IPS-NIHi7 (cell line): ENCODE measurements around the gene DNER.

Experiments used
- DNase-seq: peaks from one replicate; pipeline ENCODE4 v3.0.0; 2012; ENCODE audit warnings: mixed read lengths; ENCODE audit errors: extremely low spot score

DNER gene

DNA sequence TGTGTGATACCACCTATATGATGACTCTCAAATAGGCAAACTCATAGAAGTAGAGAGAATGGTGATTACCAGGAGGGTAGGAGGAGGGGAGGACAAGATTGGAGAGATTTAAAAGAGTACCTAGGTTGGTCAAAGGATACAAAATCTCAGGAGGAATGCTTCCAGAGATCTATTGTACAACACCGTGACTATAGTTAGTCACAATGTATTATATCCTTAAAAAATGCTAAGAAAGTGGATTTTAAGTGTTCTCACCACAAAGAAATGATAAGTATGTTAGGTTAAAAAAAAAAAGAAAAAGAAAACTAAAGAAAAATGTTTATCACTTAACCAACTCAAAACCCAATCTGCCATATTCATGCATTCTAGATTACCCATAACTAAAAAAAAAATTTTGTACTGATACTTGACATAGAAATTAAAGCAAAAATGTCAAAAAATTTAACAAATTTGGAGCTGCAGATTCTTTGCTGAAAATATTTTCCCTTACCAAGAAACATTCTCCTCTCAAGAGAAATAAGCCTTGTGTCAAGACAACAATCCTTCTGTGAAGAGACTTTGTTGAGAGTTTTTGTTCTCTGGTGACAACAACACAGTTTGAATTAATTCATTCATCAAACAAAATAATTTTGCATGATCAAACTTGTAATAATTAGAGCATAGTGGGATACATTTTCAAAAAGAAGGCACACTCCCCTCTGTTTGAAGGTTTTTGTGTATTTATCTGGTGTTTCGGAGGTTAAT lies 213.1 kb downstream of the DNER start:
- DNase-seq, result no peak

DNA sequence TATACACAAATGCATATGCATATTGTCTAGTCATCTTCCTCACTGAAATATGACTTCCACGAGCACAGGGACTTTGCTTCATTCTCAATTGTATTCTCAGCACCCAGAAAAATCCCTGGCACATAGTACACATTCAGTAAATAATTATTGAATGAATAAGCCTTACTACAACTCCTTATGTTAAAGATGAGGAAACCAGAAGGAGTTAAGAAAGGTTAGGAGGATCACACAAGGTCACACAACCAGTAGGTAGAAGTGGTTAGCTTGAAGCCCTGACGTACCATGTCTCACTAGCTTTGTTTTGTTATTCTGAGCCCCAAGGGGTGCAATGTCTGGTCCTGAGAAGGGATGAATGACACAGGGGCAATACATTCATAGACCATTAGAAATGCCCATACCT lies 222.3 kb downstream of the DNER start:
- no peak for DNase-seq

DNA sequence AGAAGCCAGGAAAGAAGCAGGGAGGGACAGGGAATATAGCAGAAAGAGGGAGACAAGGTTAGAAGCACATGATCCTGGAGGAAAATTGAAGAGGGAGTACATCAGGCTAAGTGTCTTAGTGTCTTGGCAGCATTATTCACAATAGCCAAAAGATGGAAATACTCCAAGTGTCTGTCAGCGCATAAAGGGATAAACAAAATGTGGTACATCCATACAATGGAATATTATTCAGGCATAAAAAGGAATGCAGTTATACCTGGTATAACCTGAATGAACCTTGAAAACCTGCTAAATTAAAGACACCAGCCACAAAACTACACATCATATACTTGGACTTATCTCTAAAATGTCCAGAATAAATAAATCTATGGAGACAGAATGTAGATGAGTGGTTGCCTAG lies 224.2 kb downstream of the DNER start:
- DNase-seq, result no peak

DNA sequence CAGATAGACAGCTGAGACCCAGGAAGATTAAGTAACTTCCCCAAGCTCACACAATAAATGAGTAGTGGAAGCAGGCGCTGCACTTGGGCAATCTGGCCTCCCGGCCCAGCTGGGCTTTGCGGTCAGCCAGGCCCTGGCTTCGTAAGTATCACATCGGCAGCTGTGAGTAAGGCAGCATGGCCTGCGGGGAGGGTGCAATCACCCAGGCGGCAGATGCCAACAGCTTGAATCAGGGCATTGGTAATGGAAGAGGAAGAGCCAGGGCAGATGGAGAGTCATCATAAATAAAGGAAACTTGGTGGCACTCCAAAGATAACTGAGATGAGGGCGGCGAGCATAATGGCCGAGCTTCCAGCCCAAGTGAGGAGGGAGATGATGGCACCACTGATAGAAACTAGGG lies 225.3 kb downstream of the DNER start:
- DNase-seq, result no peak

DNA sequence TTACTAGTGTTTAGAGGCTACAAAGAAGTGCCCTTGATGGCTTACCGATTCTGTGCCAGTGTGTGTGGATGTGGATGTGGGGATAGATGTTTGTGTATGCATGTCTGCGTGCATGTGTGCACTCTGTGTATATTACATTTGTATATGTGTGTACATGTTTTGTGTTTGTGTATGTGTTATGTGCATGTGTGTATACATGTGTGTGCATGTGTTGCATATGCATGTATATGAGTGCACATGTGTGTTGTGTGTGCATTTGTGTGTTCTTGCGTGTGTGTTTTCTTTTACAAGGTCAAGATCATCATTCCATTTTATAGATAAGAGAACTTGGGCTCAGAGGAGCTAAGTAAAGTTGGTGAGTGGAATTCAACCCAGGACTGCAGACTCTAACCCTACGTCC lies 226.1 kb downstream of the DNER start:
- no peak for DNase-seq

GRCh38 chr2:229486673-229487072 lies 227.7 kb downstream of the DNER start:
- DNase-seq, result peak; percentile 37

DNA sequence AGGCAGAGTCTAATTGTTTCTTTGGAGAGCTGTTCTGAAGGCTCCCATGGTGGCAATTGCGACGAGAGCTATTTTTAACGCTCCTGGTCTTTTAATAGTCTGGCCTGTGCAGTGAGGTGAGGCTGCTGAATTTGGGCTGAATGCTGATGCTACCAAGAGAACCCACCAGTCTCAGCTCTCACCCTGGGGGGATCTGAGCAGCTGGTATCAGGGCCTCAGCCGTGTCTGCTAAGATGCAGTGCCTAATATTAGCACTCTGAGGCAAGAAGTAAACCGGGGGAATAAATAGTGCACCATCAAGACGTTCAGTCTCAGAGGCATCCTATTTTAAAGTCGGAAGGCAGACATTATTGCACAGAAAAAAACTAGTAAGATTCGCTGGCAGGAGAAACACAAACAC lies 228.5 kb downstream of the DNER start:
- no peak for DNase-seq

GRCh38 chr2:229477269-229477755 lies 237.0 kb downstream of the DNER start:
- no peak for DNase-seq

- no peak for DNase-seq
These were observed 238.6 kb downstream of the DNER start for GRCh38 chr2:229475778-229476177.

DNA sequence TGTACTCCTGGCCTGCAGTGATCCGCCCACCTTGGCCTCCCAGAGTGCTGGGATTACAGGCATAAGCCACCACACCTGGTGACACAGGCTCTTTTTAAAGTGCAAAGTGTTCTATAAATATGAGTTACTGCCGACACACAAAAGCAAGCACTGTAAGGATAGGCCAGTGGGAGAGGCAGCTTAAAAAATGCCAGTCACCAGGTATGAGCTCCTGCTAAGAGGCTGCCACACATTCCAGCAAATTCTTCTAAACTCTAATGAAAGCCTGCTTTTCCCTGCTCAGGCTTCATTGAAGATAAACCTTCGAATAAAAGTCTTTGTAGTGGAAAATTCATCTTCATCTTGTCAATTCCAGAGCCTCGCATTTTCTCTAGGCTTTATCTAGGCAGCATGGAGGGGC lies 240.2 kb downstream of the DNER start:
- DNase-seq, result no peak

DNA sequence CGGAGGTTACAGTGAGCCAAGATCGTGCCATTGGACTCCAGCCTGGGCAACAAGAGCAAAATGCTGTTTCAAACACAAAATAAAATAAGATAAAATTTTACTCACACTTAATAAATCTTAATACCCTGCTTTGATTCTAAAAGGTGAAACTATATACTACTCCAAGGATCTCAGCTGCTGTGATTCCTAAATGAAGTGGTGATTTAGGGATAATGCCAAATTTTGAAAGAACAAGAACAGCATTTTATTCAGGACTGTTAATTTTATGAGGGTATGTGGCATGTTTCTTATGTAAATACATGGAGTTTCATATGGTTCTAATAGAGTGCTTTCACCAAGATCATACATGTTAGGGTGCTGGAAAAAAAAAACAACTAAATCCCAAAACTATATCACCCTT lies 243.6 kb downstream of the DNER start:
- DNase-seq, result no peak

DNA sequence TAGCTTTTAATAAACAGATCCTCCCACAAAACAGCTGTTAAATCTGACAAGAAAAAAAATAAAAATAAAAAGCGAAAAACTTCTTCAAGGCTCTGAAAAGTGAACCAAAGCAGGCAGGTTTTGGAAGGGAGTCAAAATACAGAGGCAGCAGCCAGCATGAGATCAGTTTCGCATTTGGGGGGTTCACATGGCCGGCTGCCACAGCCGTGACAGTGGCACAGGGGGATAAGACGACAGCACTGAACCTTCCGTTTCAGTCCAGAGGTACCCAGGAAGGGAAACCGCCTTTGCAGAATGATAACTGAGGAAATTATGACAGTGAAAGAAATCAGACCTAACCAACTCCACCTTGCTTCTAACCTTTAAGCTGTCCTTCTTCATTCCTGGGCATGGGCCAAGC lies 246.6 kb downstream of the DNER start:
- no peak for DNase-seq

GRCh38 chr2:229463841-229464346 lies 250.5 kb downstream of the DNER start:
- DNase-seq, result no peak

DNA sequence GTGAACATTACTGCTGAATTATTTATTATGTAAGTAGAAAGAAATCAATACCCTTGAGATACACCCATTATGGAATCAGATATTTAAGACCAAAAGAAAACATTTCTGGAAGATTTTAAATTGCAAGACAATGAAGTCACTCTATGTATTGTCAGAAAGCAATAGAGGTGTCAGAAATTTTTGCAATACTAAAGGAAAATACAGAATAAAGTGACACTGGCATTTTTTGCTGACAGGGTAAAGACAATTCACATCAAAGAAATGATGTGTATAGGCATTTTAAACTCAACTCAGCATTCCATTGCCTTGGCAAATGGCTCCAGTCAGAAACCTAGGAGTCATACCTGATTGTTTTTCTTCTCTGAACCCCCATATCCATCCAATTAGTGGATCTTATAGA lies 252.2 kb downstream of the DNER start:
- DNase-seq, result no peak

- DNase-seq, result no peak
These were observed 258.3 kb downstream of the DNER start for GRCh38 chr2:229456091-229456490.

DNA sequence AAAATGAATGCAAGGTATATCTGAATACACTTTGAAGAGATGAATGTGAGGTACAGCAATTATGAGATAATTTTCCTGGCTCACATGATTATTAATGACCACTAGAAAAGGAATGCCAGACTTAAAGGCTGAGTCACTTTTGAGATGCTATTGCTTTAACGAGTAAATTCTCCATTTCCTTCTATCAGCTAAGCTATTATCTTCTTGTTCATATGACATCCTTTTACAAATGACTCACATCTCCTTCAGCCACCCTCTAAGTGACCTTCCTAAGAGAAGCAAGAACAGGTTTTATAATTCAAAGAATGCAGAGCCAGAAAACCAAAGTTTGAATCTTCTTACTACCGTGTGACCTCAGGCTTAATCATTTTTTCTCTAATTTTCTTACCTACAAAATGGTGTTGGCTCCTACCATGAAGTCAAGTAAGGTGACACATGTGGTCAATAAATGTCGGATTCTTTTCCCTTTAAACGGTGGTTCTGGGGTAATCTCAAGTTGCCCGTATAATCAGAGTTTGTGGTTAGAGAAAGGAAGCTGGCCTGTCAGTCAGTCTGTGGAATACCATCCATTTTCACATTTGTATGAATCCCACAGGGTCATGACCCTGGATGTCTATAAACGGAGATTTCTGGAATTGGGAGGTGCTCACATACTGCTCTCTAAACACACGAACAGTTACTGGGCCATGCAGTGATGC lies 259.3 kb downstream of the DNER start:
- no peak for DNase-seq

GRCh38 chr2:229453230-229453629 lies 261.1 kb downstream of the DNER start:
- DNase-seq, result no peak

DNA sequence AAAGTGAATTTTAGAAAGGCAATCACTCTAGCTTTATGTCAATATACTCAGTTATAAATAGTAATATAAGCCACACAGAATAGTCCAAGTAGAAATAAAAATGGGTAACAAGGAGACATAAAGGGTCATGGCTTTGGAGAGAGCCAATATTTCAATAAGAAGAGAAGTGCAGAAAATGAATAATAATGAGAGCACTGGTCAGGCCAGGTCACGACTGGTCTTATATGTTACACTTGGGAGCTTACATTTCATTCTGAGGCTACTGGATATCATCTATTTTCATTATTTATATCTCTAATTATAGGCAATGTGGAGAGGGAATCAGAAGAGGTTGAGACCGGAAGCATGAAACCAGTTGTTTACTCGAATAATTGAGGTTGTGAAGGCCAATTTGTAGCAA lies 262.5 kb downstream of the DNER start:
- DNase-seq, result no peak

GRCh38 chr2:229447227-229447626 lies 267.1 kb downstream of the DNER start:
- no peak for DNase-seq

GRCh38 chr2:229446350-229446749 lies 268.0 kb downstream of the DNER start:
- no peak for DNase-seq

- no peak for DNase-seq
These were observed 268.7 kb downstream of the DNER start for GRCh38 chr2:229445501-229446211.

GRCh38 chr2:229445019-229445418 lies 269.3 kb downstream of the DNER start:
- no peak for DNase-seq
